Body of pancreas (tissue), 4 donors: ENCODE results near the gene PAPOLA.

Source experiments
- POLR2A ChIP-seq, 3 donors: fragments of 450-650 bp; IDR thresholded peaks; one replicate each; pipeline ENCODE4 v1.6.1; 2016; ENCODE audit warnings: antibody characterized with exemption in 3 of 3, mild to moderate bottlenecking in 2 of 3
- TF ChIP-seq, protein P1 (sequence below), 7 experiments: fragments of 450-650 bp in 4 of 7; fragments of 200-600 bp in 3 of 7; sonication (generic) in 3 of 7; IDR thresholded peaks; one replicate each; pipeline ENCODE4 v1.5.1; 2016 to 2019; ENCODE audit warnings: antibody characterized with exemption in 7 of 7

DNA sequence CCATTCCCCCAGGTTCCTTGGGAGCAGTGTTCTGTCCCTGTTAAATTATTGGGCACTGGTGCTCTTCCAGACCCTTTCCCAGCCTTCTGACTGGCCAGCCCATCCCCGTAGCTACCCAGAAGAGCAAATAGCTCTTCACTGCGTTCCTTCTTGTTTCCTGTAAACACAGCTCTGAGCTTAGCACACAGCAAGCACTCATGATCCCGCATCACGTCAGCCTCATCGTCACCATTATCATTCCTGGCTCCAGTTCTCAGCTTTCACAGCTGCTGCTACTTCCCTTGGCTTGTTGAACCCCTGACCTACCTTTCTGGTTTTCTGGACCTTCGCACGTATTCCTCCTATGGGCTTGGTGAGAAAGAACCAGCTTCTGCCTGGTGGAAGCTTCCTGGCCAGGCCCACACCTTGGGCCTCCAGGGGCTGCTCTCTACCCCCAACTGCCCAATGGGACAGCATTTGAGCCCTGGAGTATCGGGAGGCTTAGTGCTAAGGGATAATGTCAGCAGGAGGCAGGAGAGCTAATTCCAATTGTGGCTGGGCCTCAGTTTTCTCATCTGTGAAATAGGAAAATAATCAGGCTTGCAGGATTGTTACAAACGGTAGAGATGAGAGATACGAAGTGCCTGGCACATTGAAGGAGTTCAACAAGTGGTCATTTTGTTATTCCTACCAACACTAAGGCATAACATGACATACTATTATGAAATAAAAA, 22.6 kb upstream of the PAPOLA start:
- TF ChIP-seq POLR2A (IDR thresholded peaks at IDR 0.05) = no peak
- TF ChIP-seq, protein P1, sequence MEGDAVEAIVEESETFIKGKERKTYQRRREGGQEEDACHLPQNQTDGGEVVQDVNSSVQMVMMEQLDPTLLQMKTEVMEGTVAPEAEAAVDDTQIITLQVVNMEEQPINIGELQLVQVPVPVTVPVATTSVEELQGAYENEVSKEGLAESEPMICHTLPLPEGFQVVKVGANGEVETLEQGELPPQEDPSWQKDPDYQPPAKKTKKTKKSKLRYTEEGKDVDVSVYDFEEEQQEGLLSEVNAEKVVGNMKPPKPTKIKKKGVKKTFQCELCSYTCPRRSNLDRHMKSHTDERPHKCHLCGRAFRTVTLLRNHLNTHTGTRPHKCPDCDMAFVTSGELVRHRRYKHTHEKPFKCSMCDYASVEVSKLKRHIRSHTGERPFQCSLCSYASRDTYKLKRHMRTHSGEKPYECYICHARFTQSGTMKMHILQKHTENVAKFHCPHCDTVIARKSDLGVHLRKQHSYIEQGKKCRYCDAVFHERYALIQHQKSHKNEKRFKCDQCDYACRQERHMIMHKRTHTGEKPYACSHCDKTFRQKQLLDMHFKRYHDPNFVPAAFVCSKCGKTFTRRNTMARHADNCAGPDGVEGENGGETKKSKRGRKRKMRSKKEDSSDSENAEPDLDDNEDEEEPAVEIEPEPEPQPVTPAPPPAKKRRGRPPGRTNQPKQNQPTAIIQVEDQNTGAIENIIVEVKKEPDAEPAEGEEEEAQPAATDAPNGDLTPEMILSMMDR (IDR thresholded peaks at IDR 0.05) = no peak
